Skin epidermis (tissue), 12 donors: Measurements from ENCODE around the gene DMGDH.

ENCODE experiments used
- H3K27ac ChIP-seq, 21 experiments: fragments of 200-600 bp; sonication (generic) in 11 of 21; one replicate each; pipeline ENCODE4 v1.5.0; 2020; ENCODE audit warnings: mild to moderate bottlenecking in 3 of 21, inconsistent platforms in 2 of 21, moderate library complexity in 2 of 21
- H3K4me3 ChIP-seq, 7 experiments: fragments of 200-600 bp; sonication (generic) in 2 of 7; one replicate each; pipeline ENCODE4 v1.5.0; 2020; ENCODE audit warnings: inconsistent platforms in 2 of 7, mild to moderate bottlenecking in 2 of 7, moderate library complexity in 1 of 7

DMGDH gene

DNA sequence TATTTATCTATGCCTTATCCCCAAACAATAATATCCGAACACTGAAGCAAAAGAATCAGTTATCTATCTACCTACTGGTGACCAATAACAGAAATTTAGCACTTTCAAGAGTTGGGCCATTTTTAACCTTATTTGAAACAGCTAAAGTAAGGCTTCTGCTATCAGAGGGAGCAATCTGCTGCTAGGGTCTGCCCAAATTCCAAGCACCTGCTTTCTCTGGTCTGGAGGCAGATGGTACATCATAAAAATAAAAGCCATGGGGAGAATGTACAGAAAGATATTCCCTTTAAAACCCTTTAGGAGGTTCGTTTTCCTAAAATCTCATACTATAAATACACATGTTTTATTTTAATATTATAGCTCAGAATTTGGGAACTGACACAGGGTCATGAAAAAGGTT lies 46.7 kb downstream of the DMGDH start:
- no peak overlapping the region for H3K27ac ChIP-seq
- H3K4me3 ChIP-seq, result no peak overlapping the region

- Histone ChIP-seq H3K27ac (no peak overlapping the region), H3K4me3 (no peak overlapping the region)
Observed at GRCh38 chr5:79021753-79022152, 47.7 kb downstream of the DMGDH start.

DNA sequence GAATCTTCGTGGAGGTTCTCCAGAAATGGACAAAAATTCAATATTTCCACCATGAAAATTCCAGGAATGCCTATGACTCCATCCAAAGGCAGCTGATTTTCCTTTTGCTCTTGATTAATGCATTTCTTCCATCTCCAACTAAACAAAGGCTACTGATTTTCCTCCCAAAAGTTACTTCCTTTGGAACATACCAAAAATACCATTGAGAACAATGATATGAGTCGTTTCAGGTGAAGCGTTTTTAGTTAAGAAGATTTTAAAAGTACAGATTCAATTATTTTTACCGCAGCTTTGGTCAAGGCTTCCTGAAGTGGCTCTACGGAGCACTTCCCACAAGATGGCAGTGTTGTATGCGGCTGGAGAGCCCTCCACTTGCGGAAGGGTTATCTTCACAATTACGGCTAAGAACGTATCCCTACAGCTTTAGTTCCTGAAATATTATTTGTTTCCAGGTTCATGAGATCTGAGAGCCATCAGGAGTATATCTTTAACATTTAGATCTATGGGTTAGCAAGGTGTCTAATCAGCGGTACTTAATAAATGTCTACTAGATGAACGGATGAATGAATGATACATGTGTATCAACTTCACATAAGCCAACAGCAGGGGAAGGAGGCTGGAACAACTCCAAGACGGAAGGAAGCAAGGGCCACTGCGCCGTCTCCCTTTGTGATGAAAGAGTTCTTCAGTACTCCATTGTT lies 48.5 kb downstream of the DMGDH start:
- Histone ChIP-seq H3K27ac (no peak overlapping the region), H3K4me3 (no peak overlapping the region)

- Histone ChIP-seq H3K4me3 (no peak overlapping the region), H3K27ac (no peak overlapping the region)
Observed at GRCh38 chr5:79014631-79015030, 54.8 kb downstream of the DMGDH start.

- Histone ChIP-seq H3K4me3 (no peak overlapping the region), H3K27ac (no peak overlapping the region)
Observed at GRCh38 chr5:79011869-79012268, 57.6 kb downstream of the DMGDH start.

GRCh38 chr5:79011219-79011836 lies 58.1 kb downstream of the DMGDH start:
- Histone ChIP-seq H3K27ac (no peak overlapping the region), H3K4me3 (no peak overlapping the region)

DNA sequence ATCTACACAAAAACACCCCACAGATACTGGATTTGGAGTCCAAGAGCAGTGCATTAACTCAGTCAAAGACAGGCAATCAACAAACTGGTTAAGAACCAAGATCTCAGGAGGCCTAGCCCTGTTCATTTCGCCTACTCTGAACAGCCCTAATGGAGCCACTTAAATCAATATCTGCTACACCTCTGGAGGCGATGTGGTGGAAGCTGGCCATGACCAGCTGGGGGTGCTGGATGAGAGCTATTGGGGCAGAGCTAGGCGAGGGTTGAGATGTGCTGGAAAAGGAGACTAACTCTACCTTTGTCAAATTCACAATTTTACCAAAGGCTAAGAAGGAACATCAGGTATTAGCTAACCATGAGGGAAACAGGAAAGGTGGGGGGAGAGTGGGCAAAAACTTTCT lies 61.1 kb downstream of the DMGDH start:
- no peak overlapping the region for H3K27ac ChIP-seq
- no peak overlapping the region for H3K4me3 ChIP-seq

- Histone ChIP-seq H3K4me3 (no peak overlapping the region), H3K27ac (no peak overlapping the region)
Observed at GRCh38 chr5:79007872-79008271, 61.6 kb downstream of the DMGDH start.

DNA sequence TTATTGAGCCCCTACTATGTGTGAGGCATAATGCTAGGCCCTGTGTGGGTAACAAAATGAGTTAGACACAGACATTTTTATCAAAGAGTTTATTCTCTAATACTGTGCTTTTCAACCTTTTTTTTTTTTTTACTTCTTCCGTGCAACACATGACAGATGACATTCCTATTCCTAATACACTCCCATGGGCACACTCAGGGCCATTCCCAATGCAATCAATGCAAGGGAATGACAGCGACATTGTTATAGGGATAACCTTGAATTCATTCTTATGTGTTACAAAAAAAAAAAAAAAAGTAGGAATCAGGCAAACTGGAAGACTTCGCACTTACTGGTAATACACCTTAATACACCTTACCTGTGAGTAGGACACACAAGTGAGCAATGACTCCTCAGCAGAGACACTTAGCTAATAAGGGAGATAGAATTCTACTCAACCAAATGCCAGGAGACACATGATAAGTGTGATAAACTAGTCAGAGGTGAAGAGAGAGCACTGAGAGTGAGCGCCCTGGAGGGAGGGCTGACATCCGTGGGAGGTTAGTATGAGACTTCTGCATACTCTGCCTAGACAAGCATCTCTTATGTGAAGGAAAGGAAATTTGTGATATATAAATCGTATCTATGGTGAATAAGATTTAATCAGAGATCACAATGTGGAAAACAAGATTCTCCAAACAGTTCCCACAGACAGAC lies 63.4 kb downstream of the DMGDH start:
- Histone ChIP-seq H3K4me3 (no peak overlapping the region), H3K27ac (no peak overlapping the region)

DNA sequence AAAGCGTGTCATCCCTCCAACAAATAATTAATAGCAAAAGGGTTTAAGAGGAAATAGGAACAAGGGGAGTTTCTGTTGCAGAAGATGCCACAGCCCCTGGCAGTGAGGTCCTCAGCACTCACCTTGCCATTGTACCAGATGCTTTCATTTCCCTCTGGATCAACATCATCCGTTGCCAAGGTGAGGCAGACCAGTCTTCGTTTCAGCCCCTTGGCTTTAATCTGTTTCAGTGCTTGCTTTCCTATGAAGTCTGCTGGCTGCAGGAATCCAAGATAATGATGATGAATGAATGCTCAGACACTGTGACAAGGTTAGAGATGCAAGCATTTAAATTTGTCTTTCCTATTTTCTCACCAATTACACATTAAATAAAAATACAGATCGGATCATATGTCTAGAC lies 64.3 kb downstream of the DMGDH start:
- H3K4me3 ChIP-seq, result no peak overlapping the region
- H3K27ac ChIP-seq, result no peak overlapping the region

GRCh38 chr5:79002374-79002773 lies 67.1 kb downstream of the DMGDH start:
- H3K4me3 ChIP-seq, result no peak overlapping the region
- no peak overlapping the region for H3K27ac ChIP-seq

GRCh38 chr5:79001471-79001870 lies 68.0 kb downstream of the DMGDH start:
- H3K27ac ChIP-seq, result no peak overlapping the region
- no peak overlapping the region for H3K4me3 ChIP-seq

- no peak overlapping the region for H3K27ac ChIP-seq
- H3K4me3 ChIP-seq, result no peak overlapping the region
Observed at GRCh38 chr5:78997090-78997489, 72.4 kb downstream of the DMGDH start.

- H3K4me3 ChIP-seq, result no peak overlapping the region
- H3K27ac ChIP-seq, result no peak overlapping the region
Observed at GRCh38 chr5:78995521-78996007, 73.9 kb downstream of the DMGDH start.

DNA sequence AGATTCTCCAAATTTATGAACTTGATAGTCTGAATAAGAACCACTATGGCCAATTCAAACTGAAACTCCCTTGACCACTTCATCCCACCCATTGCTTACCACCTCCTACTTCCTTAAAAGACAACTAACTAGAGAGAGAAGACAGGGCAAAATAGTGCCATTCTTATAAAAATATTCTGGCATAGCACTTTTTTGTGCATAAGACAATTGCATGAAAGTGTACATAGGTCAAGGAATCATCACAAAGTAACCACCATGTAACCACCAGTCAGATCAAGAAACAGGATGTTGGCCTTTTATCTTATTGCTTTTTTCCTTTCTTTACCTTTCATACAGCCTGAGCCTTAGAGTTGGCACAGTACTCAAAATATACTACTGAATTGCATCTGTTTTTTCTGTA lies 76.3 kb downstream of the DMGDH start:
- H3K4me3 ChIP-seq, result no peak overlapping the region
- H3K27ac ChIP-seq, result no peak overlapping the region

- no peak overlapping the region for H3K4me3 ChIP-seq
- no peak overlapping the region for H3K27ac ChIP-seq
Observed at GRCh38 chr5:78992146-78992545, 77.3 kb downstream of the DMGDH start.

DNA sequence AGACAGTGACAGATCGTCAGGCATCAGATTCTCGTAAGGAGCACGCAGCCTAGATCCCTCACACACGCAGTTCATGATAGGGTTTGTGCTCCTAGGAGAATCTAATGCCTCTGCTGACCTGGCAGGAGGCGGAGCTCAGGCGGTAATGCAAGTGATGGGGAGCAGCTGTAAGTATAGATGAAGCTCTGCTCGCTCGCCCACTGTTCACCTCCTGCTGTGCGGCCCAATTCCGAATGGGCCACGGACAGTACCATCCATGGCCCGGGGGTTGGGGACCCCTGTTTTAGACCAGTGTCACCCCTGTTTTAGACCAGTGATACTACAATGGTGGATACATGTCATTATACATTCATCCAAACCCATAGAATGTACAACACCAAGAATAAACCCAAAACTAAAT lies 80.4 kb downstream of the DMGDH start:
- no peak overlapping the region for H3K4me3 ChIP-seq

GRCh38 chr5:78985725-78986223 lies 83.7 kb downstream of the DMGDH start:
- Histone ChIP-seq H3K4me3 (peak overlapping the region; percentile 61 to 92 (median 79)), H3K27ac (peak overlapping the region in 19 of 21 experiments; percentile 82 to 97 (median 93))

More for the DNA sequence above, 80.4 kb downstream of the DMGDH start:
- H3K27ac ChIP-seq, result no peak overlapping the region

DNA sequence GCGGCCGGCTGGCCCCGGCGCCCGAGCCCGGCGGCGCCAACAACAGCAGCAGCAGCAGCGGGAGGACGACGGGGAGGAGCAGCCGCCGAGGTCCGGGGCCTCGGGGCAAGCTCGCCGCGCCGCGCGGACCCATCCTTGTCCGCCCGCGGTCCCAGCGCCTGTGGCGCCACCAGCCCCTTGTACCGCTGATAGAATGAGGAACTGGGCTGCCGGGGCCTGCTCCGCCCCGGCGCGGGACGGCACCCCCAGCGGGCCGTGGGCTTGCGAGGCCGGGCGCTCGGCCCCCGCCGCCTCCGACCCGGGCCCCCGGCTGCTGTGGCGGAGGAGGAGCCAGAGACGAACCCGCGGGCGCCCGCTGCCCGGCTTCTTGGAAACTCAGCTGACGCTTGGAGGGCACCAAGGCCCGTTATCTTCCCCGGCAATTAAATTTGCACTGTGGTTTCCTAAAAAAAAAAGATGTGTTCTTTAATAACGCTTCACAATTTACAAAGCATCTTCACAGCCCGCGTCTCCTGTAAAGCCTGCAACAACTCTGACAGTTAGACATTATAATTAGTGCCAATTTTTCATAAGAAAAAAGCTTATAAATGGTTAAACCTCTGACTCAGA lies 84.3 kb downstream of the DMGDH start, which contains the start of gene ARSB:
Gene ARSB, minus strand, starts transcription at position 195 of the 609 bp plus-strand sequence. Its CDS starts 62 bp downstream, at position 133.
- Histone ChIP-seq H3K4me3 (peak within 1 kb of the TSS; percentile 61 to 92 (median 79)), H3K27ac (peak within 1 kb of the TSS; percentile 82 to 97 (median 93))

DNA sequence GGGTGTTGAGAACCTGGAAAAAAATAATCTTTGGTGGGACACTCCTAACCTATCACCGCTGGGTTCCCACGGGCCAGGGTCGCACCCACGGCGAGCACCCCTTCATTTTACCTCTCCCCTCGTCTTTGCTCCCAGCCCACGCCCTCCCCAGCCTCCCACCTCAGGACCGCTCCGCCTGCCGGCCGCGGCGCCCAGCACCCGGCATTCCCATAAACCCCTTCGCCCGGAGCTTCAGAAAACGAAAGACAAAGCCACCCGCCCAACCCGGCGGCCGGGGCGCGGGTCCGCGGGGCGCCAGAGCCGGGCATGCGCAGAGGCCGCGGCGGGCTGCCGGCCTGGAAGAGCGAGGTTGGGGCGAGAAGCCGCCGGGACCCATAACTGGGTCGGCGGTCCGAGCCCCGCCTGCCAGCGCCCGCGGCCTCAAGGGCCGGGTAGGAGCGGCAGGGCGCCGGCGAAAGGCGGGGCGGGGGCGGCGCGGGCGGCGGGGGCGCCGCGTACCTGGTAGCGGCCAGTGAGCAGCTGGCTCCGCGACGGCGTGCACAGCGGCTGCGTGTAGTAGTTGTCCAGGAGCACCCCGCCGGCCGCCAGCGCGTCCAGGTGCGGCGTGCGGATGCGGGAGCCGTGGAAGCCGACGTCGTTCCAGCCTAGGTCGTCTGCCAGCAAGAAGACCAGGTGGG lies 84.9 kb downstream of the DMGDH start:
- peak overlapping the region; percentile 82 to 97 (median 93) for H3K27ac ChIP-seq

More for the DNA sequence above, 84.9 kb downstream of the DMGDH start:
- H3K4me3 ChIP-seq, result peak overlapping the region; percentile 61 to 92 (median 79)
